C4-2B (cell line): ENCODE results near the gene APC2.

Experiments
- H3K27ac ChIP-seq: fragments of 450-650 bp; 2 replicates; pipeline ENCODE4 v1.5.1; 2017
- CTCF ChIP-seq: fragments of 450-650 bp; conservative IDR thresholded peaks from 2 replicates; pipeline ENCODE4 v1.5.1; 2017; ENCODE audit warnings: mild to moderate bottlenecking
- ZFX ChIP-seq: fragments of 450-650 bp; IDR thresholded peaks from 2 replicates; pipeline ENCODE4 v1.6.1; 2017

The APC2 gene

GRCh38 chr19:1491849-1492170, 41.9 kb downstream of the APC2 start:
- TF ChIP-seq CTCF (no peak), ZFX (no peak)
- peak overlapping the region; percentile 72 for H3K27ac ChIP-seq

GRCh38 chr19:1492474-1493006, 42.6 kb downstream of the APC2 start:
- TF ChIP-seq CTCF (no peak), ZFX (no peak)

GRCh38 chr19:1494115-1494815, 44.3 kb downstream of the APC2 start:
- no peak for TF ChIP-seq CTCF
- no peak for TF ChIP-seq ZFX
- H3K27ac ChIP-seq, result no peak overlapping the region

More at GRCh38 chr19:1492474-1493006, 42.6 kb downstream of the APC2 start:
- H3K27ac ChIP-seq, result no peak overlapping the region

GRCh38 chr19:1495051-1495798, 45.3 kb downstream of the APC2 start:
- no peak for TF ChIP-seq ZFX
- TF ChIP-seq CTCF, result no peak
- H3K27ac ChIP-seq, result no peak overlapping the region

GRCh38 chr19:1495799-1496713, 46.1 kb downstream of the APC2 start:
- no peak for TF ChIP-seq CTCF
- TF ChIP-seq ZFX, result no peak

GRCh38 chr19:1496714-1497577, 47.0 kb downstream of the APC2 start:
- H3K27ac ChIP-seq, result peak overlapping the region; percentile 6; the same call in 1 of the 2 replicates

More at GRCh38 chr19:1495799-1496713, 46.1 kb downstream of the APC2 start:
- peak overlapping the region; percentile 6; the same call in 1 of the 2 replicates for H3K27ac ChIP-seq

More at GRCh38 chr19:1496714-1497577, 47.0 kb downstream of the APC2 start:
- no peak for TF ChIP-seq CTCF
- no peak for TF ChIP-seq ZFX
